Measurements from ENCODE around the gene HEPHL1.

DNA sequence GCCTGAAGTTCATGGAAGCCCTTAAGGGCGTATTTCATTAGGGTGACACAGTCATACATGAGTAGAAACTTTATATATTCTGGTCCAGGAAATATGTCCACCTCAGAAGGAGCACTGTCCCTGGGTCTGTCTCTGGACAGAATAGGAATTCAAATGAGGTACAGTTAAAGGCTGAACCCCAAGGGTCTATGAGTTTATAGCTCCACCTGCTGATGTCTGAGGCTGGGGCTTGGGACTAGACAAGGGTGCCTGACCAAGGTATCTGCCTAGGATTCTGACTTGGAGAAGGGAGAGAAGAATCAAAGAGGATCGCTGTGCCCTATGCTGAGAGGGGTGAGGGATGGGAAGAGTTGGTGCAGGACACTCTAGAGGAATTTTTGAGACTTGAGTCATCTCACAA lies 14.9 kb downstream of the HEPHL1 start:
- no peak for TF ChIP-seq EZH2 (IDR thresholded peaks at IDR 0.05; ENCODE audit: borderline replicate concordance, low read length)
- TF ChIP-seq, protein P1, sequence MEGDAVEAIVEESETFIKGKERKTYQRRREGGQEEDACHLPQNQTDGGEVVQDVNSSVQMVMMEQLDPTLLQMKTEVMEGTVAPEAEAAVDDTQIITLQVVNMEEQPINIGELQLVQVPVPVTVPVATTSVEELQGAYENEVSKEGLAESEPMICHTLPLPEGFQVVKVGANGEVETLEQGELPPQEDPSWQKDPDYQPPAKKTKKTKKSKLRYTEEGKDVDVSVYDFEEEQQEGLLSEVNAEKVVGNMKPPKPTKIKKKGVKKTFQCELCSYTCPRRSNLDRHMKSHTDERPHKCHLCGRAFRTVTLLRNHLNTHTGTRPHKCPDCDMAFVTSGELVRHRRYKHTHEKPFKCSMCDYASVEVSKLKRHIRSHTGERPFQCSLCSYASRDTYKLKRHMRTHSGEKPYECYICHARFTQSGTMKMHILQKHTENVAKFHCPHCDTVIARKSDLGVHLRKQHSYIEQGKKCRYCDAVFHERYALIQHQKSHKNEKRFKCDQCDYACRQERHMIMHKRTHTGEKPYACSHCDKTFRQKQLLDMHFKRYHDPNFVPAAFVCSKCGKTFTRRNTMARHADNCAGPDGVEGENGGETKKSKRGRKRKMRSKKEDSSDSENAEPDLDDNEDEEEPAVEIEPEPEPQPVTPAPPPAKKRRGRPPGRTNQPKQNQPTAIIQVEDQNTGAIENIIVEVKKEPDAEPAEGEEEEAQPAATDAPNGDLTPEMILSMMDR (conservative IDR thresholded peaks at IDR 0.05 in 1 of 2, IDR thresholded peaks at IDR 0.05 in 1 of 2; ENCODE audit: extremely low read depth in 1 of 2, insufficient read depth in 1 of 2, low read depth in 1 of 2, low read length in 2 of 2): no peak

Measured in mammary epithelial cell (primary cell).